ENCODE measurements around the gene ZNF205.

DNA sequence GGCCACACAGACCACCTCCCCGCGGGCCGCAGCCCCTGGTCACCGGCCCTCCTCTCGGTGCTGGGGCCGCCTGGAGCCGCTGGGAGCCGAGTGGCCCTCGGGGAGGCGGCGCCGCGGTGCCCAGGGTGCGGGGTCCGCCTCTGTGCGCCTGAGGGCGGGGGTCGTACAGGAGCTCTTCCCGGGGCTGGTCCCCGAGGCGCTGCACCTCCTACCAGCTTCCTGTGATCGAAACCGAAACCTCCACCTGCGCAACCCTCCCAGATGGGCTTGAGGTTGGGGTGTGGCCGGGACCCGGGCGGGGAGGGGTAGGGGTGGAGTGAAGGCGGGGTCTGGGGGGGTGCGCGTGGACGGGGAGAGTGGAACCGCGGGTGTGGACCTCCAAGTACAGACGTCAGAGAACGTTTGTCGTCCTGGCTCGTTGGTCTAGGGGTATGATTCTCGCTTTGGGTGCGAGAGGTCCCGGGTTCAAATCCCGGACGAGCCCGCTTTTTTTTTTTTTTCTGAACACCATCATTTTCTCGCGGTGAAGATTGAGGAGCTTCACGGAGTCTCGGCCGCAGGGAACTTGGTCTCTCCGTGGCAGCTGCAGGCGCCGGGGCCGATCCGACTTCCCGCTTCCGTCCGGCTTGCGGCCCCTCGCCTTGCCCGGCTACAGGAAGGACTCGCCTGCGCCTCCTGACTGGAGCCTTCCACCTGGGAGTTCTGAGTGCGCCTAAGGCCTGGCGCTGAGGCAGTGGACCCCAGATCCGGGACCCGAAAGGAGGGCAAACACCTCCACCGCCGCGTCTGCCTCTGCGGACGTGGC lies 46.3 kb downstream of the ZNF205 start:
- TF ChIP-seq, protein P1, sequence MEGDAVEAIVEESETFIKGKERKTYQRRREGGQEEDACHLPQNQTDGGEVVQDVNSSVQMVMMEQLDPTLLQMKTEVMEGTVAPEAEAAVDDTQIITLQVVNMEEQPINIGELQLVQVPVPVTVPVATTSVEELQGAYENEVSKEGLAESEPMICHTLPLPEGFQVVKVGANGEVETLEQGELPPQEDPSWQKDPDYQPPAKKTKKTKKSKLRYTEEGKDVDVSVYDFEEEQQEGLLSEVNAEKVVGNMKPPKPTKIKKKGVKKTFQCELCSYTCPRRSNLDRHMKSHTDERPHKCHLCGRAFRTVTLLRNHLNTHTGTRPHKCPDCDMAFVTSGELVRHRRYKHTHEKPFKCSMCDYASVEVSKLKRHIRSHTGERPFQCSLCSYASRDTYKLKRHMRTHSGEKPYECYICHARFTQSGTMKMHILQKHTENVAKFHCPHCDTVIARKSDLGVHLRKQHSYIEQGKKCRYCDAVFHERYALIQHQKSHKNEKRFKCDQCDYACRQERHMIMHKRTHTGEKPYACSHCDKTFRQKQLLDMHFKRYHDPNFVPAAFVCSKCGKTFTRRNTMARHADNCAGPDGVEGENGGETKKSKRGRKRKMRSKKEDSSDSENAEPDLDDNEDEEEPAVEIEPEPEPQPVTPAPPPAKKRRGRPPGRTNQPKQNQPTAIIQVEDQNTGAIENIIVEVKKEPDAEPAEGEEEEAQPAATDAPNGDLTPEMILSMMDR (IDR thresholded peaks at IDR 0.05): no peak
- TF ChIP-seq POLR2A (IDR thresholded peaks at IDR 0.05): peak; percentile 77
- peak; percentile 51 for TF ChIP-seq POLR2AphosphoS5 (IDR thresholded peaks at IDR 0.05)

All from prostate gland (tissue), 2 donors.